Putamen (tissue), 1 donor: ENCODE measurements around the gene P2RX5.
"Not testable (repeated sequence)": the region's sequence is repeated elsewhere in the genome, so short reads cannot be mapped to it uniquely, and the experiment has no call there.

ENCODE experiments used
- DNase-seq: peaks from one replicate; pipeline ENCODE4 v3.0.0-alpha.2; 2016; ENCODE audit warnings: low spot score

Gene P2RX5

DNA sequence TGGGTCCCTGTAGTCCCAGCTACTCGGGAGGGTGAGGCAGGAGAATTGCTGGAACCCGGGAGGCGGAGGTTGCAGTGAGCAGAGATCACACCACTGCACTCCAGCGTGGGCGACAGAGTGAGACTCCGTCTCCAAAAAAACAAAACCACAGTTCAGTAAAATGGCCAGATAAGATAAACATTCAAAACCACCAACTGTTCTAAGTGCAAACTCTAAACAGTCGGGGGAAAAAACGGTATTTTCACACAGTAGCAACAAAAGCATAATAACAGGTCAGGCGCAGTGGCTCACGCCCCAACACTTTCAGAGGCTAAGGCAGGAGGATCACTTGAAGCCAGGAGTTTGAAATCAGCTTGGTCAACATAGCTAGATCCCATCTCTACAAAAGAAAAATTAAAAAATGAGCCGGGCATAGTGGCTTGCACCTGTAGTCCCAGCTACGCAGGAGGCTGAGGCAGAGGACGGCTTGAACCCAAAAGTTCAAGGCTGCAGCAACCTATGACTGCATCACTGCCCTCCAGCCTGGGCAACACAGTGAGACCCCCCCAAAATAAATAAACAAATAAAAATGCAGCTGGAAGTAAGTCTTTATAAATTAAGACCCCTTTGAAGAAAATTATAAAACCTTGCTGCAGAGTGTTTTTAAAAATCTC lies 17.0 kb upstream of the P2RX5 start:
- DNase-seq, result no peak

DNA sequence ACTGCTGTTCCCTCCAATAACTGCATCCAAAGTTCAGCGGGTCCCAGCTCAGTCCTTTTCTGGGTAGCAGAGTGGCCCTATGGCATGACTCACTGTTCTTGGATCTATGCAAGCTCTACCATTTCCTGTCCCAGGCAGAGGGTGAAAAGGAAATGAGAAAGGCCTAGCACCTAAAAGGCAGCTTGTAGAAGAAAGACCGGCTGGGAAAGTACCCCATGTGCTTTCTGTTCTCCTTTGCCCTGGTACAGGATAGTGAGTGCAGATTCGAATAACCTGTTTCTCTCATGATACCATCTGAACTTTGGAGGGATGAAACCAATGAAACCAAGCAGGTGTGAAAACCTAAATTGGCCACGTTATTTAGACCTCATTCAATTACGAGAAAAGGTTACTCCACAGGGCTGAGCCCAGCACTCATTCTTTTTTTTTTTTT lies 15.0 kb upstream of the P2RX5 start:
- DNase-seq, result no peak

DNA sequence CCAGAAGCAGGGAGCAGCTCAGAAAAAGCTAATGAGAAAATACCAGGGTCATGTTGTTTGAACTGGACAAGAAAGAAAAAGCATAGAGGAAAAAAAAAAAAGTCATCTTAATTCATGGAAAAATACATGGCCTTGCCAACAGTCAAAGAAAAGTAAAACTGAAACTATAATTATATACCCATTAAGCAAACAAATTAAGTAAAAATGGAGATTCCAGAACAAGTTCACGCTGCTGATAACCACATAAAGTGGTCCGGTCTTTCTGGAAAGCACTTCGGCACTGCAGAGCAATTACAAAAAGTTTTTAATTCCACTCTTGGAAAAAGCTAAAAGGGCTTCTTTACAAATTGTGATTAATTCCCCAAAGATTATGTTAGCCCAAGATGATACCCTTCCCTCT lies 12.4 kb upstream of the P2RX5 start:
- DNase-seq, result no peak

DNA sequence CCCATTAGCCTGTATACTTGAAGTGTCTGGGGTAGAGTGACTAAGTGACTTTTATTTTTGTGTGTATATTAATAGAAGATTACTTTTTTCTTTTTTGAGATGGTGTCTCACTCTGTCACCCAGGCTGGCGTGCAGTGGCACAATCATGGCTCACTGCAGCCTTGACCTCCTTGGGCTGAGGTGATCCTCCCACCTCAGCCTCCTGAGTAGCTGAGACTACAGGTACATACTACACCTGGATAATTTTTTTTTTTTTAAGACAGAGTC lies 9.7 kb upstream of the P2RX5 start:
- DNase-seq, result not testable (repeated sequence)

DNA sequence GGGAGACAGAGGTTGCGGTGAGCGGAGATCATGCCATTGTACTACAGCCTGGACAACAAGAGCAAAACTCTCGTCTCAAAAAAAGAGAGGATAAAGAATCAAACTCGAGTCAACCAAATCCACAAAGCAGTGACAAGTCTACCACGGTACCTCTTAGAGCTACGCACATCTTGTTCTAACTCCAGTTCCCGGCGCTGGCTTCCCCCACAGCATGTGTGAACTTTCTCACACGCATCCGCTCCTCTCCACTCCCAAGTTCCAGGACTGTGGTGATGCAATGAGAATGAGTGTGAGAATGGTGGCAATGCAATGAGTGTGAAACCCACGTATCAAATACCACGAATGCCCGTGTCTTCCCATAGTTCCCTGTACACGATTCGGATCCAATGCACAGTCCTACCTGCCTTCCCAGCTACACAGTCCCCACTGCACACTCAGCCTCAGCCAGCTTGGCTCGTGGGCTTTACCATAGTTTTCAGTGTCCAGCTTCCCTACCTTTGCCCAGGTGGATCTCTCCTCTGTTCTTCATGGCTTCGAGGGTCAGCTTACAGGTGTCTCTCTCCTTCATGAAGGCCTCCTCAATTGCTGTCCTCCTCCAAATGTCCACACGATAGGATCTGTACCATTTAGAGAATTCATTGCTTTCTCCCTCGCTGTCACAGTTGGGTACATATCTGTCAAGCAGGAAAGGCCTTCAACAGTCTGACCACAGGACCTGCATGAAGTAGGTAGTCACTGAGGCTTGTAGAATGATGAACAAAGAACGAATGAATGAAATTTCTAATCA lies 9.2 kb upstream of the P2RX5 start:
- DNase-seq, result no peak

DNA sequence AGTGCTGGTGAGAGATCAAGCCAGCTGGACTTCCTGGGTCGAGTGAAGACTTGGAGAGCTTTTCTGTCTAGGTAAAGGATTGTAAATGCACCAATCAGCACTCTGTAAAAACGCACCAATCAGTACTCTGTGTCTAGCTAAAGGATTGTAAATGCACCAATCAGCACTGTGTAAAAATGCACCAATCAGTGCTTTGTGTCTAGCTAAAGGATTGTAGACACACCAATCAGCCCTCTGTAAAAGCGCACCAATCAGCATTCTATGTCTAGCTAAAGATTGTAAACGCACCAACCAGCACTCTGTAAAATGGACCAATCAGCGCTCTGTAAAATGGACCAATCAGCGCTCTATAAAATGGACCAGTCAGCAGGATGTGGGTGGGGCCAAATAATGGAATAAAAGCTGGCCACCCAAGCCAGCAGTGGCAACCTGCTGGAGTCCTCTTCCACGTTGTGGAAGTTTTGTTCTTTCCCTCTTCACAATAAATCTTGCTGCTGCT lies 6.1 kb upstream of the P2RX5 start:
- DNase-seq, result not testable (repeated sequence)

DNA sequence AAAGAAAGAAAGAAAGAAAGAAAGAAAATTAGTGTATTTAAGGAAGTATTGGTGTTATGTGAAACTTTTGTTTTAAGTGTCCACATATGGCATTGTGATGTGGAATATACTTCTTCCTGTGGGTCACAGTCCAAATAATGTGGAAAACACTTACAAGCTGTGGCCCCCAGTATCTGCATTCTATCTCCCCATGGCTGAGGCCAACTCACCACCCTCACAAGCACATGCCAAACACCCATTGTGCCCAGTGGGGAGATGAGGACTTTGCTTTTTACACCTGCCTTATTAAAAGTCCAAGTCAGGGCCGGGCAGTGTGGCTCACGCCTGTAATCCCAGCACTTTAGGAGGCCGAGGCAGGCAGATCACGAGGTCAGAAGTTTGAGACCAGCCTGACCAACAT lies 4.0 kb upstream of the P2RX5 start:
- no peak for DNase-seq

DNA sequence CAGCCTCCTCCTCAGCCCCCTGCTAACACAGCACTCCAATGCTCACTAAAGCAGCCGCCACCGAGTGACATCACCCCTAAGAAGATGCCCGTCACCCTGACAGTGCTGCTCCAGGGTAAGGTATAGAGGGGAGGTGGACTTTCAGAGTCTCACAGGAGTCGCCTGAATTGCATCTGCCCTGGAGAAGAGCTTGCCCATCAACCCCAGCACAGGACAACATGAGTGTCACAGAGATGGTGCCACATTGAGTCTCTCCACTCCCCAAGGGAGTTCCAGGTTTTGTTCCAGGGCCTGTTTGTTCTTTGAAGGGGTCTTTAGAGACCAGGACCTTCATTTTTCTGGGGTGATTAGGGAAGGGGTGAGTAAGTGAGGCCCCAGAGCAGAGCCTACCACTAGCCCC lies 2.2 kb upstream of the P2RX5 start:
- no peak for DNase-seq

DNA sequence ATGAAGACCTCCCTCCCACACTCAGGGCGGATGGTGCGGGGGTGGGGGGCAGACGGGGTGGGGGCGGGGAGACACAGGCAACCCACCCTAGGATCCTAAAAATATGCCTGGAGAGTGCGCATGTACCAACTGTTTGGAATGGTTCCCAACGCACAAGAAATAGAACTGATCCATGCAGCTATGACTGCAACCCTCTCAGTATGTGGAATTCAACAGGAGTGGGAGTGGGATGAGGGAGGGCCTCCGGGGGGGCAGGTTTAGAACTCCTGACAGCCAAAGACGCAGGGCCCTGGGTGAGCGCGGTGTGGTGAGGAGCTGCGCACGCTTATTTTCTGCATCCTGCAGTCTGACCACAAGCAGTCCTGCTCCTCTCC lies 1.1 kb upstream of the P2RX5 start:
- peak; percentile 49 for DNase-seq

DNA sequence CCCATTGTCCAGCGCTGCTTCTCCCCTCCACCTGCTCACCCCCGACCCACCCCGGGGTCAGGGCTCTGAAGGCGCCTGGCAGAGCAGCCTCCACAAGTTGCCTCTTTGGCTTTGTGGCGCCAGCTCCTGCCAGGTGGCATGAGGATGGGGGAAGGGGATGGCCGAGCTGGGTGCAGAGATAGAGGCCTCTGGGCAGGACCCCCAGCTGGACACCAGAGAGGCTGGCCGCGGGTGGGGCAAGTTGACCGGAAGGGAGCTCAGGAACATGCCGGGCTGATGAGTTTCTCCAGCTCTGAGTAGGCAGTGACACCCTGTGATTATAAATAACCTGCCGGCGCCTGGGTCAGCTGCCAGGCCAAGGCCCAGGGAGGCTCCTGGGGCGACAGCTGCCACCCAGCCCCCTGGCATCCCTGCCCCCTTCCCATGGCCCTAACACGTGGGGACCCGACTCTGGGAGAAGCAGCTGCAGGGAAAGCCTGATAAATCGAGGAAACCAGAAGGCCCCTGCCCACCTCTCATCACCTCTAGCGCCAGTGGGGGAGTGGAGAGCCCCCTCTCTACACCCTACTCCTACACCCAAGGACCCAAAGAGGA lies 729 bp downstream of the P2RX5 start:
- no peak for DNase-seq

DNA sequence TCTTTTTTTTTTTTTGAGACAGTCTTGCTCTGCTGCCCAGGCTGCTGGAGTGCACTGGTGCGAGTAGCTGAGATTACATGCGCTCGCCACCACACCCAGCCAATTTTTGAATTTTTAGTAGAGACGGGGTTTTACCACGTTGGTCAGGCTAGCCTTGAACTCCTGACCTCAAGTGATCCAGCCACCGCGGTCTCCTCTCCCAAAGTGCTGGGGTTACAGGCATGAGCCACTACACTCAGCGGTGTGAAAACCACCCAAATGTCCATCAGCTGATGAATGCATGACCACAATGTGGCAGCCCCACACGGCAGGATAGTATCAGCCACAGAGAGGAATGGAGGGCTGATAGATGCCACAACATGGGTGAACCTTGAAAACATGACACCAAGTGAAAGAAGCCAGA lies 2.1 kb downstream of the P2RX5 start:
- no peak for DNase-seq

DNA sequence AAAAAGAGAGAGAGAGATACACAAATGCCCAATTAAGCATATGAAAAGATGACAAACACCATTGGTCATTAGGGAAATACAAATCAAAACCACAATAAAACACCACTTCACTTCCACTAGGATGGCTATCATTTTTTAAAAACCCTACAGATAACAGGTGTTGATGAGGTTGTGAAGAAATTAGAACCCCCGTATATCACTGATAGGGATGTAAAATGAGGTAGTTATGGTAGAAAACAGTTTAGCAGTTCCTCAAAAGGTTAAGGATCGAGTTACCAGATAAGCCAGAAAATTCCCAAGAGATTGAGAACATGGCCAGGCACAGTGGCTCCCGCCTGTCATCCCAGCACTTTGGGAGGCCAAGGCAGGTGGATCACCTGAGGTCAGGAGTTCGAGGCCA lies 2.8 kb downstream of the P2RX5 start:
- no peak for DNase-seq

DNA sequence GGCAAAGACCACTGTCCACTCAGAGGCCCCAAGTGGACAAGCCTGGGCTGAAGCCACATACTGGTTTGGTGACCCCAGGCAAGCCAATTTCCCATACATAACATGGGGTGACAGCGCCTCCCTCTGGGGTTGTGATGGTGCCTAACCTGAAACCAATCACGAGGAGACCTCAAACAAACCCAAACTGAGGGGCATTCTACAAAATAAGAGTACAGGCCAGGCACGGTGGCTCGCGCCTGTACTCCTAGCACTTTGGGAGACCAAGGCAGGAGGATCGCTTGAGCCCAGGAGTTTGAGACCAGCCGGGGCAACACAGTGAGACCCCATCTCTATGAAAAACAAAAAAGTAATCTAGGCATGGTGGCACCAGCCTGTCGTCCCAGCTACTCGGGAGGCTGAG lies 3.6 kb downstream of the P2RX5 start:
- no peak for DNase-seq

DNA sequence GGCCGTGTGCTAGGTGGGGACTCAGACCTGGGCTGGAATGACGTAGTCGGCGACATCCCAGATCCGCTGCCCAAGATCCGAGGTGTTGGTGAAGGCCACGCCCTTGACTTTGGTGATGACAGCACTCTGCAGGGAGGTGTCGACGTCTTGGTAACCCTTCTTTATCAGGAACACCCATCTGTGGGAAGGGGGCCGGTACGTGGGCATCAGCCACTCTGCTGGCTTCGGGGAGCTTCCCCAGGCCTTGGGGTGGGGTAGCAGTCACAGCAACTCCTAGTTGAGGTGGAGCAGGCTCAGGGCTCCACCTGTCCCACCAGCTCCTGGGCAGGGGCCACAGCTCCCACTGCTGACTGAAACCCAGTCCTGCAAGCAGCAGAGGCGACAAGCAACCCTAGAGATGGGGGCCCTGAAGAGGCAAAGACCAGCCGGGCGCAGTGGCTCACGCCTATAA lies 4.3 kb downstream of the P2RX5 start:
- no peak for DNase-seq

DNA sequence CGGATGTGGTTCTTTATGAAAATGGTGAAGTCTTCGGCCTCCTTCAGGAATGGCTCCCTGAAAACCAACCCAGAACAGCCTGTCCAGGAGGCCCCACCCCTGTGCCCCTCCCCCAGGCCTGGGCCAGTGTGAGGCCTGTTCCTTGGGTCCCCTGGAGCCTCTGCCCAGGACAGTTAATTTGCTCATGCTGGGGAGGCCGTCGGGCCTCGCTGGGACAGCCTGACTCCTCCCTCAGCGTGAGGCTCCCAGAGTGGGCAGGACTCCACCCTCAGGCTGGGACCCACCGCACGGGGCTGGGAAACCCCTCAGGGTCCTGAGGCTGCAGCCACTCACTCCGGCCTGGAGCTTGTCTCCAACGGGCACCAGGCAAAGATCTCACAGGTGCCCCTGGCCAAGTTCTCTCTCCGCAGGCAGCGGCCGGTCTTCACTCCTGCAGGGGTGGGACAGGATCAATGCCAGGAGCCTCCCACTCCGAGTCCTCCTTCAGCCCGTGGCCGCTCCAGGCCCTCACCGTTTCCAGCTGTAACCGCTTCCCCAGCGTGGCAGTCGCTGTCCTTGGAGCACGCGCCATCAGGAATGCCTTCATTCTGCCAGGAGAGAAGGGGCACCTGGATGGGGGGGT lies 5.8 kb downstream of the P2RX5 start:
- no peak for DNase-seq

DNA sequence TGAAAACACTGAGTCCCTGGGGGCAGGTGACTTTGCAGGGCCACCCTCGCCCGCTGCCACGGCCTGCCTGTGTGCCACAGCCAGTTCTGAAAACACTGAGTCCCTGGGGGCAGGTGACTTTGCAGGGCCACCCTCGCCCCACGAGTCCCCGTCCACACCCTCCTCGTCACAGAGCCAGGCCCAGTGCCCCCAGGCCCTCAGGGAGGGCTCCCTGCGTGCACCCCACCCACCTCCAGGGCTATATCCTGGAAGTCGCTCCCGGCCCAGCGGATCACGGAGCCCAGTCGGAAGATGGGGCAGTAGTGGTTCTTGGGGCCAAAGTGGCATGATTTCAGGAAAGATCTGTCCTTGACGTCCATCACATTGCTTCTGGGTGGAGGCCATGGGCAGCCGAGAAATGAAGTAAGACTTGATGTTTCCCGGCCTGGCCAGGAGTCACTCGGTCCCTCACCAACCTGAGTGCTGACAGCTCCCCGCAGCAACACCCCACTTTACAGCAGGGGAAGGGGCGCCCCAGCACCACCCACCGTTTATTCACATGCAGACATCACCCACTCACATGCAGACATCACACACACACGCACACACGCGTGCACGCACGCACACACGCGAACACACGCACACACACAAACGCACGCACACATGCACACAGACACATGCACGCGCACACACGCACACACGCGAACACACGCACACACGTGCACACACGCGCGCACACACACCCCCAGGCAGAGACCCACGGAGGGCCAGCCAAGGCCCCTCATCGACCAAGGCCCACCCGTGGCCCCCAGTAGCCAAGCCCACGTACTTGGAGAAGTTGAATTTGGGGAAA lies 6.5 kb downstream of the P2RX5 start:
- no peak for DNase-seq

DNA sequence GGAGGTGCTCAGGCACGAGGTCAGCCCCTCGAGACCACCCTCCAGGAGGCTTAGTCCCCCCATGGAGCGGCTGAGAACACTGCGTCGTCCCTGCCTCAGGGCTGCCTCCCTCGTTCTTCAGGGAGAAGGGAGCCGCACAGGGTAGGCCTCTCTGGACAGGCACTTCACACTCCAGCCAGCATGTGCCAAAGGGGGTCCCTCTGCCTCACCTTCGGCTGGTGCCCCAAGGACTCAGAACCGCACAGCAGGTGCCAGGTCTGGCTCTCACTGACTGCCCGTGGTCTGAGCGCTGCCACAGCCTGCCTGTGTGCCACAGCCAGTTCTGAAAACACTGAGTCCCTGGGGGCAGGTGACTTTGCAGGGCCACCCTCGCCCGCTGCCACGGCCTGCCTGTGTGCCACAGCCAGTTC lies 7.1 kb downstream of the P2RX5 start:
- no peak for DNase-seq

DNA sequence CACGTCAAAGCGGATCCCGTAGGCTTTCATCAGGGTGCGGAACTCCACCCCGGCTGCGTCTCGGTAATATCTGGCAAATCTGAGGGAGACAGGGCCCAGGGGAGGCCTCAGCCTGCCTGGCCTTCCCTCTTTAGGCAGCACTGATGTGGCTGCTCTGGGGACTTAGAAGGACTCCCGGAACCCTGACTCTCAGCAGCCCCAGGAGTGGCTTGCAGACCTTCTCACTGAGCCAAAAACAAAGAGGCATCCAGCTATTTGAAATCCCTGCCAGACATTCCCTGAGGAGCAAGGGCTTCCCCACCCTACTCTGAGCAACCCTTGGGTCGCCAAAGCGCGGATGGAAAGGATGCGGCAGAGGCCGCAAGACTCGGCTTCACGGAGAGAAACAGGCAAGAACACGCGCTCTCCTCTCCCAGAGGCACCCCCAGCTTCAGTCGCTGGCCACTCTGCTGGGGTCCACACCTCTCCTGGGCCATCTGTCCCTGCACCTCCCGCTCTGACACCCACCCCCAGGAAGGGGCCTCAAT lies 7.9 kb downstream of the P2RX5 start:
- DNase-seq, result no peak

DNA sequence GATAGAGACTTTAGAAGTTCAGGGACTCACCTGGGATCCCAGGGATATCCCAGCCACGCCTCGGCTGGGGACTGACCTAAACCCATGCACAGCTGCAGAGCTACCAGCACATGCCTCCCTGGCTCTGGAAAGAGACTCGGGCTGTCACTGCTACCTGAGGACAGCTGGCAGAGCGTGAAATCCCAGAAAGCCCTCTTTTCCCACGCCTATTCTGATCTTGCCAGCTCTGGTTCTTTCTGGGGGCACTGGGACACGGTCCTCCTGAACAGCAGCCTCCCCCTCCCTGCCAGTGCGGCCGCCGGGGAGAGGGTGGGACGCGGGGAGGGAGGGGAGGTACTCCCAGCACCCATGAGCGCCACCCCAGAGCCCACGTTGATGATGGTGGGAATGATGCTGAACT lies 10.8 kb downstream of the P2RX5 start:
- DNase-seq, result no peak

DNA sequence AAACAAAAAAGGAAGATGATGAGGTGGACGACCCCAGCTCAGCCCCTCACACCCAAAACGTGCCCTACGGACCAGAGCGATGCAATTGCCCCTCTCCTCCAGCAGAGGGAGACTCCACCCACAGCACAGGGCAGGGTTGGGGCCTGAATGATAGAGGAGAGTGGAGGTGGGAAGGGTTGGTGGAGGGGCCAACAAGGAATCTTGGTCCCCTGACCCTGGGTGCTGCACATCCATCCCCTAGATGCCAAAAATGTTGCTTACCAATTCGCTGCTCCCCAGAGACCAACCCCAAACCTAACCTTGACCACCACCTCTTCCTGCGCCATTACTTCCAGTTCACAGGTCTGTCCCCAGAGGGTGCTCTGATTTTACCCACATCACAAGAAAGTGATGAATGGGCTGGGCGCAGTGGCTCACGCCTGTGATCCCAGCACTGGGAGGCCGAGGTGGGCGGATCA lies 12.9 kb downstream of the P2RX5 start:
- no peak for DNase-seq

DNA sequence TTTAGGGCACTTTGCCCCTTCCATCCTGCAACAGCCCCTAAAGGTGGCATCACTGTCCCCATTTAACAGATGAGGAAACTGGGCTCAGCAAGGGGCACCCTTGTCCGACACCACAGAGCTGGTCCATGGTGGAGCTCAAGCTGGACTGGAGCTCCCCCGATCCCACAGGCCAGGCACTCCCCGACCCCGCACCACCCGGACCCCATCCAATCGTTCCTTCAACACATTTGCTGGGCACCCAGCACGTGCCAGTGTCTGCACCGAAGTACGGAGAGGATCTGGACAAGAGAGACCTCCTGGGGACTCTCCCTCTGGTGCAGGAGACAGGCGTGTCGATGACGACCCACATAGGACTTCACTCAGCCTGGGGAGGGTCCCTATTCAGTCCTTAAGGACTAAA lies 13.9 kb downstream of the P2RX5 start:
- no peak for DNase-seq

DNA sequence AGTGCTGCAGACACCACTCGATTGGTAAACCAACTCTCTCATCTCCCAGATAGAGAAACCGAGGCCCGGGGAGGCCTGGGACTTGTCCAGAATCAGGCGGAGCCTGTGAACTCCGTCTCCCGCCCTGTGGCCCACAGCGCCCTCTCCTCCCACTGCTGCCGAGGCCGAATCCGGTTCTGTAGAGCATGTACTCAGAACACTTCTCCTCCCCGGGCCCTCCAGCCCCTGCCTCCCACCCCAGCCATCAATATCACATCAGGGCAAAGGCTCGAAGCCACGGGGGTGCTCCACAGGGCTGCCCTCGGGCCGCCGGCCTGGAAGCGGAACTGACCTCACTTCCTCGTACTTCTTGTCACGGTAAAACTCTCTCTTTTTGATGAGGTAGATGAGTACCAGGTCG lies 14.4 kb downstream of the P2RX5 start:
- DNase-seq, result no peak
